ENCODE measurements around the gene RC3H2.

- TF ChIP-seq CTCF (conservative IDR thresholded peaks at IDR 0.05; ENCODE audit: low read length): no peak
- TF ChIP-seq EZH2phosphoT487 (IDR thresholded peaks at IDR 0.05; ENCODE audit: borderline replicate concordance, low read depth, low read length): no peak
Observed at GRCh38 chr9:122865300-122865699, 39.9 kb downstream of the RC3H2 start.

Measured in OCI-LY7 (cell line).